C4-2B (cell line): ENCODE data around the gene LHFPL6.

ENCODE experiments used
- CTCF ChIP-seq: fragments of 450-650 bp; conservative IDR thresholded peaks from 2 replicates; pipeline ENCODE4 v1.5.1; 2017; ENCODE audit warnings: mild to moderate bottlenecking
- ZFX ChIP-seq: fragments of 450-650 bp; IDR thresholded peaks from 2 replicates; pipeline ENCODE4 v1.6.1; 2017

- TF ChIP-seq CTCF (no peak), ZFX (no peak)
Observed at GRCh38 chr13:39505151-39505550, 97.8 kb downstream of the LHFPL6 start.
